Measurements from ENCODE around the gene NBEAL1.

DNA sequence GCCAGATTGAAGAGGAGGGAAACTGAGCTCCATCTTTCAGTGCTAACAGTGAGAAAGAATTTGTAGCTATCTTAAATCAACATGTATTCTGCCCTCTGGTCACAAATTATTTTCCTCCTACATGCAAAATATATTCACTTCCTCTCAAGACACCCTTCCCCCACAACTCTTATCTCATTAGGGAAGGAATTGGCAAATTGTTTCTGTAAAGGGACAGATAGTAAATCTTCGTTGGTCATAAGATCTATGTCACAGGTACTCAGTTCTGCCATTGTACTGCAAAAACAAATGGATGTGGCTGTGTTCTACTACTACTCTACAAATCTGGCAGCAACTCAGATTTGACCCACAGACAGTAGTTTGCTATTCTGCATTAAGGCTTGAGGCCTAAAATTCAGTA is 171.2 kb downstream of the NBEAL1 start:
- TF ChIP-seq GATA3 (IDR thresholded peaks at IDR 0.05; ENCODE audit: low read depth, low read length) = no peak
- no peak for TF ChIP-seq GATA2 (IDR thresholded peaks at IDR 0.05; ENCODE audit: low read depth, low read length)

All from SH-SY5Y (cell line).